Coronary artery (tissue), 2 donors: Measurements from ENCODE around the gene DGKI.

Experiments used
- DNase-seq: peaks from one replicate; pipeline ENCODE4 v3.0.0-alpha.2; 2017; ENCODE audit warnings: low spot score
- H3K27ac ChIP-seq, 2 donors: fragments of 200-600 bp; sonication (generic); one replicate each; pipeline ENCODE4 v1.5.1; 2016 to 2019
- H3K4me3 ChIP-seq: fragments of 200-600 bp; sonication (generic); 2 replicates; pipeline ENCODE4 v1.5.1; 2016; ENCODE audit warnings: mild to moderate bottlenecking, moderate library complexity
- CTCF ChIP-seq: fragments of 200-600 bp; sonication (generic); IDR thresholded peaks from one replicate; pipeline ENCODE4 v1.5.1; 2019; ENCODE audit warnings: antibody characterized with exemption

The DGKI gene

GRCh38 chr7:137684316-137684715, 162.5 kb downstream of the DGKI start:
- DNase-seq, result no peak
- H3K4me3 ChIP-seq, result no peak overlapping the region
- no peak overlapping the region for H3K27ac ChIP-seq
- TF ChIP-seq CTCF, result no peak

GRCh38 chr7:137682596-137682995, 164.2 kb downstream of the DGKI start:
- no peak for TF ChIP-seq CTCF
- Histone ChIP-seq H3K4me3 (no peak overlapping the region), H3K27ac (no peak overlapping the region)
- no peak for DNase-seq

- Histone ChIP-seq H3K4me3 (no peak overlapping the region), H3K27ac (peak overlapping the region in 1 of 2 donors; percentile 67)
- no peak for TF ChIP-seq CTCF
- DNase-seq, result no peak
Measured at GRCh38 chr7:137681657-137682562, 164.9 kb downstream of the DGKI start.

GRCh38 chr7:137674551-137675409, 172.0 kb downstream of the DGKI start:
- no peak for DNase-seq
- TF ChIP-seq CTCF, result no peak
- no peak overlapping the region for H3K4me3 ChIP-seq
- H3K27ac ChIP-seq, result no peak overlapping the region

GRCh38 chr7:137674048-137674447, 172.7 kb downstream of the DGKI start:
- DNase-seq, result no peak
- H3K4me3 ChIP-seq, result no peak overlapping the region
- TF ChIP-seq CTCF, result no peak
- H3K27ac ChIP-seq, result no peak overlapping the region

- DNase-seq, result no peak
- no peak overlapping the region for H3K27ac ChIP-seq
- no peak overlapping the region for H3K4me3 ChIP-seq
- TF ChIP-seq CTCF, result no peak
Measured at GRCh38 chr7:137671920-137672319, 174.9 kb downstream of the DGKI start.
